ENCODE results near the gene STEAP4.
A peak's percentile ranks its signal among the peaks of the same experiment; 100 is the strongest.
"Not testable (repeated sequence)": the region's sequence is repeated elsewhere in the genome, so short reads cannot be mapped to it uniquely, and the experiment has no call there.

The STEAP4 gene

DNA sequence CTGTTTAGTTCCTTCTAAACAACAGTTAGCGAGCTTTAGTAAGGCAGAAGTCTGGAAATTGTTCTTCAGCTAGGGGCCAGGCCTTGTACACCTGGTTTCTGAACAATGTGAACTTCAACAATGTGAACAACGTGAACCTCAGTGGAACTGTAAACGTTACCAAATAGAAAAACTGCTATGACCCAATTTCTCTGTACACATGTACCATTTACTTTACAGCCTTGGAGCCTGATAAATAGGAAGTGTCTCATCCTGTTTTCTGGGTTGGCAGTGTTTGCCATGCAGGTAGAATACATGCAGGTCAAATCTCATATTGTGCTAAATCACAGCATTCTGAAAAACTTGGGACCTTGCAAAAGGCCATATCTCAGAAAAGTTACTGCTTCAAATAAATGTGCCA lies 1.6 kb downstream of the STEAP4 start:
- no peak for TF ChIP-seq GATA1 (IDR thresholded peaks at IDR 0.05; ENCODE audit: low read depth, low read length)
- TF ChIP-seq POLR2A (IDR thresholded peaks at IDR 0.05; ENCODE audit: low read length), result no peak
- no peak for DNase-seq

DNA sequence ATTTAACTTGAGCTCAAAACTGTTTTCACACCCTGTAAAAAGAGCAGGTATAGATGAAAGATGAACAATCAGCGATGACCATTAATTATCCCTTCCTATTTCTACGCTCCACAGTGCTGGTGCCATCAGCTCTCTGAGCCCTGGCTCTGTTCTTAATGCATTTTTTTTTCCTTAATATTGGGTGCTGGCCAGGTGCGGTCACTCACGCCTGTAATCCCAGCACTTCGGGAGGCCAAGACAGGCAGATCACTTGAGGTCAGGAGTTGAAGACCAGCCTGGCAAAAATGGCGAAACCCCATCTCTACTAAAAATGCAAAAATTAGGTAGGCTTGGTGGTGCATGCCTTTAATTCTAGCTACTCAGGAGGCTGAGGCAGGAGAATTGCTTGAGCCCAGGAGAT lies 4.2 kb downstream of the STEAP4 start:
- TF ChIP-seq POLR2A (IDR thresholded peaks at IDR 0.05; ENCODE audit: low read length) (no peak), GATA1 (IDR thresholded peaks at IDR 0.05; ENCODE audit: low read depth, low read length) (no peak)
- no peak for DNase-seq

DNA sequence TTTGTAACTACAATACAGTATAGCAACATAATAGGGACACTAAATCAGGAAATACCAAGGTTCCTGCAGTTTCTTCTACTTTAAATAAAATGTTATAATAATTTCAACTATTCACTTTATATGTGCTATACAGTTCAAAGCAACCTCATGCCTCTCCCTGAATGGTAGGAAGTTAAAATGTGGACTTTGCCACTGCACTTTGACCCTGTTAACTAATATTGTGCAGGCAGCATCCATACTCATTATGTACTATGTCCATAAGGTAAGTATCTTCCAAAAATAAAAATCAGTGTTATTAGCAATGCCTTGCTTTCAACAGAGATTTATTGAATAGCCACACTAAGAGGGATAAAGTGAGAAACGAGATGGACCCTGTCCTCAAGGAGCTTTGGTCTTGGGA lies 4.8 kb downstream of the STEAP4 start:
- no peak for DNase-seq
- TF ChIP-seq GATA1 (IDR thresholded peaks at IDR 0.05; ENCODE audit: low read depth, low read length), result no peak
- no peak for TF ChIP-seq POLR2A (IDR thresholded peaks at IDR 0.05; ENCODE audit: low read length)

DNA sequence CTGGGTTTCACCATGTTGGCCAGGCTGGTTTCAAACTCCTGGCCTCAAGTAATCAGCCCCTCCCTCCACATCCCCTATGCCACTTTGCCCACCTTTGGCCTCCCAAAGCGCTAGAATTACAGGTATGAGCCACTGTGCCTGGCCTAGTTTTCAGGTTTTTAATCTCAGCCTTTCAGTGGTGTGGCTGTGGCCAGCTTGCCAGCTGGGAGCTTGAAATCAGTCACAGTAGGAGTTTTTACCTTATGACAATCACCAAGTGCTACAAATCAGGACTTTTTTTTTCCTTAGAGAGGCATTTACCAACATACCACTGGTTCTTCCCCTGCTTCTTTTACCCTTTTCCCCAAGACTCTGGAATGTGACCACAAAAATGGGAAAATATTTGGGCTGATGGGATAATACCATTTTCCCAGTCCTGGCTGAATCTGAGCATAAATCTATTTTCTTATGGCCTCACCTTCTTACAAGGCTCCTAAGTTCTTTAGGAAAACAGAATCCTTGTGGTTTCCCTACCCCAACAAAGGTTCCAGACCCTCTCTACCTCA lies 6.2 kb downstream of the STEAP4 start:
- DNase-seq, result no peak
- TF ChIP-seq POLR2A (IDR thresholded peaks at IDR 0.05; ENCODE audit: low read length), result no peak
- no peak for TF ChIP-seq GATA1 (IDR thresholded peaks at IDR 0.05; ENCODE audit: low read depth, low read length)

DNA sequence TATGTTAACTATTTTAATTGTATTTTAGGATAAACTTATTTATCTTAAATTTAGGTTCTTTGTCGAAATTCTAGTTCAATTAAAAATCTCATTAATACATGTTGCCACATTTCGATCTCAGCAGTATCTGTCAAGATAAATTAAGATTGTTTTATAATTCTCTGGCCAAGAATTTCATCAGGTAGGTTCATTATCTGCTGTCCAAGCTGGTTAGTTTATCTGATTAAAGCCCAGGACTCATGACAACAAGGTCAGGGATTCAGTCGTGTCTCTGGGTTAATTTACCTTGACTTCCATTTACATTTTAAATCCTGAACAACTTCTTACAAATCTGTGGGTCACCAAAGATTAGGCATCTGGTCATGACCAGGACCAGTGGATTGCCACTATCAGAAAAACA lies 7.6 kb downstream of the STEAP4 start:
- DNase-seq, result no peak
- TF ChIP-seq POLR2A (IDR thresholded peaks at IDR 0.05; ENCODE audit: low read length) (no peak), GATA1 (IDR thresholded peaks at IDR 0.05; ENCODE audit: low read depth, low read length) (no peak)

- TF ChIP-seq POLR2A (IDR thresholded peaks at IDR 0.05; ENCODE audit: low read length) (no peak), GATA1 (IDR thresholded peaks at IDR 0.05; ENCODE audit: low read depth, low read length) (no peak)
- no peak for DNase-seq
These were observed 12.8 kb downstream of the STEAP4 start for GRCh38 chr7:88293866-88294265.

- TF ChIP-seq POLR2A (IDR thresholded peaks at IDR 0.05; ENCODE audit: low read length) (no peak), GATA1 (IDR thresholded peaks at IDR 0.05; ENCODE audit: low read depth, low read length) (no peak)
- no peak for DNase-seq
These were observed 15.1 kb downstream of the STEAP4 start for GRCh38 chr7:88291398-88292173.

GRCh38 chr7:88290491-88290890 lies 16.2 kb downstream of the STEAP4 start:
- no peak for DNase-seq
- no peak for TF ChIP-seq POLR2A (IDR thresholded peaks at IDR 0.05; ENCODE audit: low read length)
- TF ChIP-seq GATA1 (IDR thresholded peaks at IDR 0.05; ENCODE audit: low read depth, low read length), result no peak

- no peak for DNase-seq
- TF ChIP-seq GATA1 (IDR thresholded peaks at IDR 0.05; ENCODE audit: low read depth, low read length) (no peak), POLR2A (IDR thresholded peaks at IDR 0.05; ENCODE audit: low read length) (no peak)
These were observed 17.1 kb downstream of the STEAP4 start for GRCh38 chr7:88289564-88290025.

- TF ChIP-seq POLR2A (IDR thresholded peaks at IDR 0.05; ENCODE audit: low read length) (no peak), GATA1 (IDR thresholded peaks at IDR 0.05; ENCODE audit: low read depth, low read length) (no peak)
- DNase-seq, result no peak
These were observed 24.9 kb downstream of the STEAP4 start for GRCh38 chr7:88281749-88282148.

GRCh38 chr7:88280801-88281200 lies 25.9 kb downstream of the STEAP4 start:
- TF ChIP-seq GATA1 (IDR thresholded peaks at IDR 0.05; ENCODE audit: low read depth, low read length), result no peak
- no peak for TF ChIP-seq POLR2A (IDR thresholded peaks at IDR 0.05; ENCODE audit: low read length)
- no peak for DNase-seq

DNA sequence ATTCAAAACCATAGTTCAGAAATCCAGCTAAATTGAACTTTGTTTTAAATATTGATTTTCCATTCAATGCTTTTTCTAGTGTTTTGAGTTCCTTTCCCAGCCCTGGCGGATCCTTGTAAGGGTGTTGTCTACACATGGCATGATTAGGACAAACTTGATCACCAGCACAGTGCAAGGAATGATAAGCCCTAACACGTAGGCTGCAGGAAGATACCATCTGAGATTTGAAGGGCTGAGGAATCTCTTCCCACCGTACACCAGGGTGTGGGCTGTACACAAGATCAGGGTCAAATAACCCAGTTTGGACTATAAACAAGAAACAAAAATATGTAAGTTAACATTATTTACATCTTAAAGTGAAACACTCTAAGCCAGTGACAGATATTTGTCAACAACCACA lies 27.4 kb downstream of the STEAP4 start:
- TF ChIP-seq GATA1 (IDR thresholded peaks at IDR 0.05; ENCODE audit: low read depth, low read length) (no peak), POLR2A (IDR thresholded peaks at IDR 0.05; ENCODE audit: low read length) (no peak)
- DNase-seq, result peak in 1 of 2 experiments; percentile 3

- TF ChIP-seq POLR2A (IDR thresholded peaks at IDR 0.05; ENCODE audit: low read length), result no peak
- TF ChIP-seq GATA1 (IDR thresholded peaks at IDR 0.05; ENCODE audit: low read depth, low read length), result no peak
- DNase-seq, result no peak
These were observed 27.8 kb downstream of the STEAP4 start for GRCh38 chr7:88278881-88279280.

DNA sequence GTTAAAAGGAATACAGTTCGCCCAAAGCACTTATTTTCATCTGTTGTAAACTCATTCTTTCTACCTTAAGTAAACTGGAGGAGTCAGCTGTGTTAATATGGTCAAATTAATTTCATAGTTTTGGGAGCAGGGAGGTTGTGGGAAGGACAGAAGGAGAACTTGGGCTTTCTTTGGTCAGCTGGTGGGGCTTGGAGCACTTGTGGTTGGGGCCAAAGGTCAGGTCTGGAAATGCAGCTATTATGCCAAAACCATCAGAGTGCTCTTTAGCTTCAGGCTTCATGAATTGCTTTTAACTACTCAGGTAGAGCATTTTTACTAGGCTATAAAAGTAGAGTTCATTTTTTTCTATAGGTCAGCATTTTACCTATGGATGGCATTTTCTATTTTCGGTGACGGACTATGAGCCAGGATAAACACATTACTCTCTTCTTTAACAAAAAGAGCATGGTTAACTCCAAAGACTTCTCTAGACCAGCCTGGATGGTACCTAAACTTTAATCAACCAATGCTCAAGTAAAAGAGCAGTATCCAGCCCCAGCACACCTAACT lies 30.0 kb downstream of the STEAP4 start:
- no peak for TF ChIP-seq POLR2A (IDR thresholded peaks at IDR 0.05; ENCODE audit: low read length)
- no peak for TF ChIP-seq GATA1 (IDR thresholded peaks at IDR 0.05; ENCODE audit: low read depth, low read length)

DNA sequence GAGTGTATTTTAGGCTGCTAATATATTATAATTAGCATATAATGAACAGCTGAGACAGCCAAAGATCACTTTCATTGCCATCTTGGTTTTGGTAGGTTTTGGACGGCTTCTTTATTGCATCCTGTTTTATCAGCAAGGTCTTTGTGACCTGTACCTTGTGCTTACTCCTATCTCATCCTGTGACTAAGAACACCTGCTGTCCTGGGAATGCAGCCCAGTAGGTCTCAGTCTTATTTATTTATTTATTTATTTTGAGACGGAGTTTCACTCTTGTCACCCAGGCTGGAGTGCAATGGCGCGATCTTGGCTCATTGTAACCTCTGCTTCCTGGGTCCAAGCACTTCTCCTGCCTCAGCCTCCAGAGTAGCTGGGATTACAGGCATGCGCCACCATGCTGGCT lies 31.8 kb downstream of the STEAP4 start:
- not testable (repeated sequence) for DNase-seq

More for the DNA sequence above, 30.0 kb downstream of the STEAP4 start:
- DNase-seq, result no peak
